GM21526 (cell line): Measurements from ENCODE around the gene SDC3.
"Not testable (repeated sequence)": the region's sequence is repeated elsewhere in the genome, so short reads cannot be mapped to it uniquely, and the experiment has no call there.

ENCODE experiments used
- ATAC-seq: cut with Tn5 transposase; IDR thresholded peaks from one replicate; pipeline ENCODE4 v1.9.1; 2021; ENCODE audit warnings: moderate library complexity; ENCODE audit not compliant: unreplicated experiment, low FRiP score

The SDC3 gene

GRCh38 chr1:30908696-30909364 lies at the start of gene SDC3:
Gene SDC3, minus strand, starts transcription at chr1:30908758. Its CDS starts 172 bp downstream, at chr1:30908586.
- no peak for ATAC-seq

GRCh38 chr1:30957560-30958222 lies 49.1 kb upstream of the SDC3 start:
- ATAC-seq: no peak

- ATAC-seq: no peak
Measured at GRCh38 chr1:30955448-30956015, 47.0 kb upstream of the SDC3 start.

- no peak for ATAC-seq
Measured at GRCh38 chr1:30953685-30954084, 45.1 kb upstream of the SDC3 start.

GRCh38 chr1:30952098-30952497 lies 43.5 kb upstream of the SDC3 start:
- no peak for ATAC-seq

- ATAC-seq: no peak
Measured at GRCh38 chr1:30950700-30951099, 42.1 kb upstream of the SDC3 start.

- no peak for ATAC-seq
Measured at GRCh38 chr1:30950053-30950452, 41.5 kb upstream of the SDC3 start.

GRCh38 chr1:30949487-30949838 lies 40.9 kb upstream of the SDC3 start:
- ATAC-seq: not testable (repeated sequence)

GRCh38 chr1:30948813-30949486 lies 40.4 kb upstream of the SDC3 start:
- not testable (repeated sequence) for ATAC-seq

GRCh38 chr1:30948278-30948677 lies 39.7 kb upstream of the SDC3 start:
- no peak for ATAC-seq

GRCh38 chr1:30947212-30947611 lies 38.7 kb upstream of the SDC3 start:
- no peak for ATAC-seq

GRCh38 chr1:30942326-30942963 lies 33.9 kb upstream of the SDC3 start:
- no peak for ATAC-seq

- no peak for ATAC-seq
Measured at GRCh38 chr1:30940541-30940940, 32.0 kb upstream of the SDC3 start.

GRCh38 chr1:30936541-30937171 lies 28.1 kb upstream of the SDC3 start:
- no peak for ATAC-seq

GRCh38 chr1:30935758-30936157 lies 27.2 kb upstream of the SDC3 start:
- not testable (repeated sequence) for ATAC-seq

GRCh38 chr1:30934613-30935012 lies 26.1 kb upstream of the SDC3 start:
- no peak for ATAC-seq

- no peak for ATAC-seq
Measured at GRCh38 chr1:30933874-30934252, 25.3 kb upstream of the SDC3 start.

GRCh38 chr1:30930631-30931173 lies 22.1 kb upstream of the SDC3 start:
- ATAC-seq: no peak

GRCh38 chr1:30929944-30930525 lies 21.5 kb upstream of the SDC3 start:
- no peak for ATAC-seq
